Omental fat pad (tissue), 4 donors: Measurements from ENCODE around the gene MXRA7. TPM values are rescaled to one million over a fixed set of nuclear protein-coding genes. Genes with fewer than 3 reads are reported as not detected.

Experiments used
- ATAC-seq: fragments of 150-250 bp; one replicate; pipeline ENCODE4 v1.9.1; 2016; ENCODE audit warnings: mild to moderate bottlenecking, moderate library complexity; ENCODE audit not compliant: low FRiP score
- DNase-seq: peaks from one replicate; pipeline ENCODE4 v3.0.0-alpha.2; 2019; ENCODE audit warnings: low spot score
- total RNA-seq, 4 donors: library from RNA; depleted of rRNA; stranded (reverse); fragments of >200 nt; gene quantifications; one replicate each; pipeline ENCODE4 v1.1.0, GENCODE V29; 2016
- TF ChIP-seq, protein P1 (sequence below), 3 donors: fragments of 450-650 bp; IDR thresholded peaks; one replicate each; pipeline ENCODE4 v1.5.1; 2016 to 2017; ENCODE audit warnings: antibody characterized with exemption in 3 of 3, mild to moderate bottlenecking in 3 of 3, moderate library complexity in 2 of 3

The MXRA7 gene
- total RNA-seq, 4 donors from 2014 or later: 150 to 231 (median 194) TPM

- TF ChIP-seq, protein P1, sequence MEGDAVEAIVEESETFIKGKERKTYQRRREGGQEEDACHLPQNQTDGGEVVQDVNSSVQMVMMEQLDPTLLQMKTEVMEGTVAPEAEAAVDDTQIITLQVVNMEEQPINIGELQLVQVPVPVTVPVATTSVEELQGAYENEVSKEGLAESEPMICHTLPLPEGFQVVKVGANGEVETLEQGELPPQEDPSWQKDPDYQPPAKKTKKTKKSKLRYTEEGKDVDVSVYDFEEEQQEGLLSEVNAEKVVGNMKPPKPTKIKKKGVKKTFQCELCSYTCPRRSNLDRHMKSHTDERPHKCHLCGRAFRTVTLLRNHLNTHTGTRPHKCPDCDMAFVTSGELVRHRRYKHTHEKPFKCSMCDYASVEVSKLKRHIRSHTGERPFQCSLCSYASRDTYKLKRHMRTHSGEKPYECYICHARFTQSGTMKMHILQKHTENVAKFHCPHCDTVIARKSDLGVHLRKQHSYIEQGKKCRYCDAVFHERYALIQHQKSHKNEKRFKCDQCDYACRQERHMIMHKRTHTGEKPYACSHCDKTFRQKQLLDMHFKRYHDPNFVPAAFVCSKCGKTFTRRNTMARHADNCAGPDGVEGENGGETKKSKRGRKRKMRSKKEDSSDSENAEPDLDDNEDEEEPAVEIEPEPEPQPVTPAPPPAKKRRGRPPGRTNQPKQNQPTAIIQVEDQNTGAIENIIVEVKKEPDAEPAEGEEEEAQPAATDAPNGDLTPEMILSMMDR (IDR thresholded peaks at IDR 0.05): no peak
- no peak for DNase-seq
- no peak for ATAC-seq
Observed at GRCh38 chr17:76683011-76683755, 27.6 kb downstream of the MXRA7 start.

DNA sequence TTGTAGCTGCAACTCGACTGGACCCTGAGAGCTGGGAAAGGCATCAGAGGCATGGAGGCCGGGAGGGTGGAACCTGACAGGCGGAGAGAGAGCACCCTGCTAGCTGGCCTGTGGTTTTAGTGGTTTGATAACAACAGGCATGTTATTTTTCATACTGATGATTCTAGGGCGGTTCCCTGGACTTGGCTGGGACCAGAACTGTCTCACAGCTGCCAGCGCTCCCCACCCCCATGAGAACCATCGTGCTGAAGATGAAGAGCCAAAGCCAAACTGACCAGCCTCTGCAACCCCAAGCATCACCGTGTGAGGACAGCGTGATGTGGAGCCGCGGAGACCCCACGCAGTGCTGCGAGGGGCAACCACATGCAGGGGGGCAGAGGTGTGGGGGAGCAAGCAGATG lies 28.5 kb downstream of the MXRA7 start:
- ATAC-seq (peak; percentile 36), DNase-seq (no peak)
- TF ChIP-seq, protein P1 (IDR thresholded peaks at IDR 0.05): no peak

DNA sequence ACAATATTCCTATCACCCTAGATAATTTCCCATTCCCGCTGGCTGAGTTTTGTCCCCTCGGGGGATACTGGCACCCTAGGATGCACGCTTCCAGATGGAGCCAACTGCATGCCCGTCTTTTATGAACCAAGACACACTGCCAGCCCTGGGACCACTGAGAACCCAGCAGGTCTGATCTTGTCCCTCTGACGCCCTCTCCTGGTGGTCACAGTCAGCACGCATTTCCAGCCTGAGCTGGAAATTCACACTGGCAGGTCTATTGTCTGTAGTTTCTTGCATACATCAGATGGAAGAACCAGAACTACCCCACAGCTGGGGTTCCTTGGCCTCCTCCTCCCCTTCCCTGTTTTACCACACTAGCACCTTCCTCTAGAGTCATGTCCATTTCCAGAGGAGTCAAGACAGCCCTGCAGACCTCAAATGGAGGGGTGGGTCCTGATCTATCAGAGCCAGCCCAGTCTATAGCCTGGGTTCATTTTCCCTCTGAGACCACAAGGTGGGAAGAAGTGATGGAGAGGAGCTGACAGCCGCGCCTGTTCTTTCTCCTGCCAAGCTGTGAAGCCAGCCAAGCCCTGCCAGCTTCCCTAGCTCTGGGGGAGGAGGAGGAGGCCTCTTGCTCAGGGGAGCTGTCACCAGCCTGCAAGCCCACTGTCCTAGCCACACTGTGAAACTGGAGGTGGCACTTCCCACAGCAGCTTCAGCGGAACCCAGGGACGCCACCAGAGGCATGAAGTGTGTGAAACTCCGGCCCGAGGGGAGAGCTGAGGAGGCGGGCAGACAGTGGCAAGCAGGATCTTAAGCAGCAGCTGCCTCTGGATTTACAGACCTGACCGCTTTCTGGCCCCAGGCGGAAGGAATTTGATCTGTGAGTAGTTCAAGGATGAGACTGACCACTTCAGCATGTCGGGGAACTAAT lies 29.3 kb downstream of the MXRA7 start:
- DNase-seq (peak; percentile 46), ATAC-seq (peak; percentile 41)
- TF ChIP-seq, protein P1 (IDR thresholded peaks at IDR 0.05): peak in 1 of 3 donors; percentile 53

GRCh38 chr17:76679239-76679638 lies 31.5 kb downstream of the MXRA7 start:
- ATAC-seq (no peak), DNase-seq (no peak)
- TF ChIP-seq, protein P1 (IDR thresholded peaks at IDR 0.05): no peak

GRCh38 chr17:76678330-76678729 lies 32.4 kb downstream of the MXRA7 start:
- TF ChIP-seq, protein P1 (IDR thresholded peaks at IDR 0.05): no peak
- ATAC-seq: no peak
- no peak for DNase-seq

- ATAC-seq: no peak
- no peak for DNase-seq
- TF ChIP-seq, protein P1 (IDR thresholded peaks at IDR 0.05): no peak
Observed at GRCh38 chr17:76677406-76677805, 33.4 kb downstream of the MXRA7 start.
